Neural cell (in vitro differentiated cells): Measurements from ENCODE around the gene CAMK2A. TPM values are rescaled to one million over a fixed set of nuclear protein-coding genes. Genes with fewer than 3 reads are reported as not detected.

ENCODE experiments used
- H2AFZ ChIP-seq: fragments of 200-600, 300-800 bp; sonication (generic), shearing (Covaris generic); 2 replicates; pipeline ENCODE4 v1.6.0; 2014; ENCODE audit warnings: low read depth, mild to moderate bottlenecking, antibody characterized with exemption, low read length, moderate library complexity
- H3F3A ChIP-seq: fragments of 200-600 bp; shearing (Covaris generic); 2 replicates; pipeline ENCODE4 v1.6.1; 2016; ENCODE audit warnings: mild to moderate bottlenecking, moderate library complexity, mixed read lengths, antibody characterized with exemption, low read length; ENCODE audit not compliant: insufficient read depth, poor library complexity, severe bottlenecking
- H3K27ac ChIP-seq: fragments of 200-600, 300-800 bp; sonication (generic), shearing (Covaris generic); 2 replicates; pipeline ENCODE4 v1.5.1; 2014; ENCODE audit warnings: mild to moderate bottlenecking, low read length, moderate library complexity
- H3K27me3 ChIP-seq: fragments of 300-800, 200-600 bp; sonication (generic), shearing (Covaris generic); 2 replicates; pipeline ENCODE4 v1.6.0; 2014; ENCODE audit warnings: mild to moderate bottlenecking, low read depth, low read length, moderate library complexity; ENCODE audit not compliant: insufficient read depth
- H3K36me3 ChIP-seq: fragments of 300-800, 200-600 bp; sonication (generic), shearing (Covaris generic); 2 replicates; pipeline ENCODE4 v1.5.1; 2014; ENCODE audit warnings: mild to moderate bottlenecking, antibody characterized with exemption, low read length, moderate library complexity; ENCODE audit not compliant: insufficient read depth
- H3K4me2 ChIP-seq: fragments of 300-800, 200-600 bp; sonication (generic), shearing (Covaris generic); 2 replicates; pipeline ENCODE4 v1.6.0; 2014; ENCODE audit warnings: mild to moderate bottlenecking, low read length
- H3K4me3 ChIP-seq: fragments of 300-800, 200-600 bp; sonication (generic), shearing (Covaris generic); 2 replicates; pipeline ENCODE4 v1.5.1; 2014; ENCODE audit warnings: mild to moderate bottlenecking, low read length, moderate library complexity
- H3K79me2 ChIP-seq: fragments of 200-600 bp; shearing (Covaris generic); replicated peaks from 2 replicates; pipeline ENCODE4 v1.6.0; 2014; ENCODE audit warnings: mild to moderate bottlenecking, low read length, moderate library complexity; ENCODE audit not compliant: insufficient read depth
- H3K9ac ChIP-seq: fragments of 300-800, 200-600 bp; sonication (generic), shearing (Covaris generic); 2 replicates; pipeline ENCODE4 v1.6.1; 2016; ENCODE audit warnings: mild to moderate bottlenecking, low read length, mixed read lengths
- H3K9me2 ChIP-seq: fragments of 200-600 bp; shearing (Covaris generic); 2 replicates; pipeline ENCODE4 v1.6.1; 2016; ENCODE audit warnings: mild to moderate bottlenecking, low read length, mixed read lengths; ENCODE audit not compliant: insufficient read depth
- H3K9me3 ChIP-seq: fragments of 200-600, 300-800 bp; sonication (generic), shearing (Covaris generic); 2 replicates; pipeline ENCODE4 v1.6.1; 2016; ENCODE audit warnings: mild to moderate bottlenecking, mixed run types, low read length, moderate library complexity, mixed read lengths
- H4K20me1 ChIP-seq: fragments of 200-600 bp; shearing (Covaris generic); 2 replicates; pipeline ENCODE4 v1.6.1; 2016; ENCODE audit warnings: mild to moderate bottlenecking, mixed run types; ENCODE audit not compliant: insufficient read depth
- CTCF ChIP-seq: fragments of 450-650 bp; IDR thresholded peaks from 2 replicates; pipeline ENCODE4 v1.5.1; 2014; ENCODE audit warnings: antibody characterized with exemption, mild to moderate bottlenecking, moderate library complexity; ENCODE audit not compliant: poor library complexity, severe bottlenecking
- EP300 ChIP-seq: fragments of 450-650 bp; conservative IDR thresholded peaks from 2 replicates; pipeline ENCODE4 v1.6.1; 2014; ENCODE audit warnings: antibody characterized with exemption, mild to moderate bottlenecking, moderate library complexity; ENCODE audit not compliant: poor library complexity, severe bottlenecking
- EZH2 ChIP-seq: fragments of 200-600, 300-800 bp; shearing (Covaris generic), sonication (generic); IDR thresholded peaks from 2 replicates; pipeline ENCODE4 v1.6.1; 2014; ENCODE audit warnings: antibody characterized with exemption, low read length, borderline replicate concordance, mild to moderate bottlenecking; ENCODE audit not compliant: insufficient read depth, poor library complexity, severe bottlenecking
- MXI1 ChIP-seq: fragments of 450-650 bp; conservative IDR thresholded peaks from 2 replicates; pipeline ENCODE4 v1.6.1; 2014; ENCODE audit warnings: antibody characterized with exemption, mild to moderate bottlenecking; ENCODE audit not compliant: poor library complexity, severe bottlenecking
- POLR2AphosphoS5 ChIP-seq: IDR thresholded peaks from 2 replicates; pipeline ENCODE4 v1.6.1; 2012
- RAD21 ChIP-seq: fragments of 450-650 bp; conservative IDR thresholded peaks from 2 replicates; pipeline ENCODE4 v1.6.1; 2014; ENCODE audit warnings: antibody characterized with exemption, mild to moderate bottlenecking, moderate library complexity
- SMC3 ChIP-seq: fragments of 450-650 bp; conservative IDR thresholded peaks from 2 replicates; pipeline ENCODE4 v1.6.1; 2014; ENCODE audit warnings: antibody characterized with exemption, mild to moderate bottlenecking, moderate library complexity; ENCODE audit not compliant: poor library complexity
- TAF1 ChIP-seq: IDR thresholded peaks from 2 replicates; pipeline ENCODE4 v1.6.1; 2012; ENCODE audit warnings: low read depth
- polyA plus RNA-seq: library from polyadenylated mRNA; depleted of rRNA; stranded (reverse); fragments of >200 nt; gene quantifications from 2 replicates; pipeline ENCODE4 v1.2.3, GENCODE V29; 2014
- TF ChIP-seq, protein P1 (sequence below): IDR thresholded peaks from 2 replicates; pipeline ENCODE4 v1.6.1; 2012; ENCODE audit warnings: borderline replicate concordance

Gene CAMK2A
- polyA plus RNA-seq, 1 donor from 2014 or later: 61.7 TPM

DNA sequence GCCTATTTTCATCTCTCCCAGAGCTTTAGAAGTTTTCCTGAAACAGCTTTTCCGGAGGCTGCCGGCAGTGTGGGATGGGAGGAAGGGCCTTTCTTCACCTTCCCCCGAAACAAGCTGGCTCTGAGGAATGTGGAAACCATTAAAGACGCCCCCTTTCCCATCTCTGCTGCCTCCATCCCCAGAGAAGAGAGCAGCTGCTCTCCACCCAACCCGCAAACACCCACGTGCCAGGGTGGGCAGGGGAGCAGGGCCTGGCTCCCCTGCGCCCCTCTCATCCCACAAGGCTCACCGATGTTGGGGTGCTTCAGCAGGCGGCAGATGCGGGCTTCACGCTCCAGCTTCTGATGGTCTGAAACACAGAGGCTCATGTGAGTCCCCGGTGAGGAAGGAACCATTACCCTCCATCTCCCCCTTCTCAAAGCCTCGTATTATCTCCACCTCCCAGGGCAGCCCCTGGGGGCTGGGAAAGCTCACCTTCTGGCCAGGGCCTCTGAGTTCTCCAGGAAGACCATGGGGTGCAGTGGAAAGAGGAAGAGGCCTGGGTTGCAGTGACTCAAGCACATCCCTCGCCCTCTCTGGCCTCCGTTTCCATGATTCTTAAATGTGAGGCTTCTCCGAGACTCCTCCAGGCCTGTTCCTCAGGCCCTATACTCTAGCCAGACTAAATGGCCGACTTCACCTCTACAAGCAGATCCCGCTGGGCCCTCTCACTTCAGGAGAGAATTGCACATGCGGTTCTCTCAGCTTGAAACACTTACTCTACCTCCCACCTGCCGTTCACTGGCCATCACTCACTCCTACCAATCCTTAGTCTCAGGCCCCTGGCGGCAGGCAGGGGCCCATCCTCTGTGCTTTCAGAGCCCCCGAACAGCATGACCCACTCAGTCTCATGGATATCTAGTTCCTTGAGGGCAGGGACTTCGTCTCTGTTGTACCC lies 24.6 kb downstream of the CAMK2A start:
- no peak overlapping the region for H2AFZ ChIP-seq
- H3K27ac ChIP-seq: no peak overlapping the region
- H3K36me3 ChIP-seq: no peaks in the 10 kb centered on the region
- no peaks in the 10 kb centered on the region for H4K20me1 ChIP-seq
- H3K4me3 ChIP-seq: no peak overlapping the region
- H3K9me2 ChIP-seq: no peaks in the 10 kb centered on the region
- no peaks in the 10 kb centered on the region for H3K9me3 ChIP-seq
- H3K9ac ChIP-seq: no peak overlapping the region
- no peaks in the 10 kb centered on the region for H3K79me2 ChIP-seq
- H3K4me2 ChIP-seq: no peak overlapping the region
- TF ChIP-seq, protein P1, sequence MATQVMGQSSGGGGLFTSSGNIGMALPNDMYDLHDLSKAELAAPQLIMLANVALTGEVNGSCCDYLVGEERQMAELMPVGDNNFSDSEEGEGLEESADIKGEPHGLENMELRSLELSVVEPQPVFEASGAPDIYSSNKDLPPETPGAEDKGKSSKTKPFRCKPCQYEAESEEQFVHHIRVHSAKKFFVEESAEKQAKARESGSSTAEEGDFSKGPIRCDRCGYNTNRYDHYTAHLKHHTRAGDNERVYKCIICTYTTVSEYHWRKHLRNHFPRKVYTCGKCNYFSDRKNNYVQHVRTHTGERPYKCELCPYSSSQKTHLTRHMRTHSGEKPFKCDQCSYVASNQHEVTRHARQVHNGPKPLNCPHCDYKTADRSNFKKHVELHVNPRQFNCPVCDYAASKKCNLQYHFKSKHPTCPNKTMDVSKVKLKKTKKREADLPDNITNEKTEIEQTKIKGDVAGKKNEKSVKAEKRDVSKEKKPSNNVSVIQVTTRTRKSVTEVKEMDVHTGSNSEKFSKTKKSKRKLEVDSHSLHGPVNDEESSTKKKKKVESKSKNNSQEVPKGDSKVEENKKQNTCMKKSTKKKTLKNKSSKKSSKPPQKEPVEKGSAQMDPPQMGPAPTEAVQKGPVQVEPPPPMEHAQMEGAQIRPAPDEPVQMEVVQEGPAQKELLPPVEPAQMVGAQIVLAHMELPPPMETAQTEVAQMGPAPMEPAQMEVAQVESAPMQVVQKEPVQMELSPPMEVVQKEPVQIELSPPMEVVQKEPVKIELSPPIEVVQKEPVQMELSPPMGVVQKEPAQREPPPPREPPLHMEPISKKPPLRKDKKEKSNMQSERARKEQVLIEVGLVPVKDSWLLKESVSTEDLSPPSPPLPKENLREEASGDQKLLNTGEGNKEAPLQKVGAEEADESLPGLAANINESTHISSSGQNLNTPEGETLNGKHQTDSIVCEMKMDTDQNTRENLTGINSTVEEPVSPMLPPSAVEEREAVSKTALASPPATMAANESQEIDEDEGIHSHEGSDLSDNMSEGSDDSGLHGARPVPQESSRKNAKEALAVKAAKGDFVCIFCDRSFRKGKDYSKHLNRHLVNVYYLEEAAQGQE: no peak
- no peak for TF ChIP-seq CTCF
- no peak for TF ChIP-seq MXI1
- TF ChIP-seq POLR2AphosphoS5: no peak
- no peak for TF ChIP-seq EP300
- no peak for TF ChIP-seq RAD21
- TF ChIP-seq EZH2: no peak
- TF ChIP-seq SMC3: no peak
- TF ChIP-seq TAF1: no peak
- no peaks in the 10 kb centered on the region for H3K27me3 ChIP-seq
- H3F3A ChIP-seq: no peaks in the 10 kb centered on the region

DNA sequence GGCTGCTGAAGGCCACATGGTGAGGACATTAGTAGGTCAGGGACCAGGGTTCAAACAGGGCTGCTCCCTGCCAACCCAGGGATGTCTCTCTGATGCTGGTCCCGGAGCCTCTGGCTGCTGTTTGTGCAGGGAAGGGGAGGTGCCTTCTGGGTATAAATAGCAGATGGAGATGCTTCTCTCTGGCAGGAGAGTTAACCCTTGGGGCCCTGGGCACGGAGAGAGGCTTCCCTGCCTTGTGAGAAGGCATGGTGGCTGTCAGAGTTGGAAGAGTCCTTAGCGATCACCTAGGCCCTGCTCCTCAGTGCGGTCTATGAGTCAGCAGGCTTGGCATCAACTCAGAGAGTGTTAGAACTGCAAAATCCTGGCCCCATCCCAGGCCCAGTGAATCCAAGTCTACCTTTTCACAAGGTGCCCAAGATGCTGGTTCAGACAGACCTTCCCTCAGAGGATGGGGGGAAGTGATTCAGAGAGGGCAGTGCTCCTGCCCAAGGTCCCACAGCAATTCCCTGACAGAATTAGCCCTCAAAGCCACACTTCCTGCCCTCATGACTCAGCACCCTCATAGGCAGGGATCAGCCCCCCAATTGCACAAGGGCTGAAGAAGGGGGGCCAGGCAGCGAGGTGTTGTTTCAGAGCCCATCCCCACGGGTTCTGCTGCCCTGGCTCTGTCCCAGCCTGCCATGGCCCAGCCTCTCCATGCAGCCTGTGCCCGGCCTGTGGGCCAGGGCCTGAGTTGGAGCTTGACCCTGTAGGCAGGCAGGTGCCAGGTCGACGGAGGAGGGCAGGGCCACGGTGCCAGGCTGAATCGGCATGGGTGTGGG lies 25.6 kb downstream of the CAMK2A start:
- no peak overlapping the region for H2AFZ ChIP-seq
- peak overlapping the region; percentile 62 for H3K9ac ChIP-seq
- no peaks in the 10 kb centered on the region for H3F3A ChIP-seq
- H3K79me2 ChIP-seq: no peaks in the 10 kb centered on the region
- no peaks in the 10 kb centered on the region for H3K9me3 ChIP-seq
- H3K9me2 ChIP-seq: no peaks in the 10 kb centered on the region
- no peaks in the 10 kb centered on the region for H3K27me3 ChIP-seq
- peak overlapping the region; percentile 52 for H3K4me2 ChIP-seq
- H3K27ac ChIP-seq: peak overlapping the region; percentile 73
- TF ChIP-seq, protein P1: no peak
- TF ChIP-seq EZH2 (no peak), SMC3 (peak; percentile 60), EP300 (no peak), POLR2AphosphoS5 (no peak), TAF1 (no peak), MXI1 (peak; percentile 40), RAD21 (peak; percentile 41), CTCF (no peak)
- no peaks in the 10 kb centered on the region for H4K20me1 ChIP-seq
- H3K4me3 ChIP-seq: peak overlapping the region; percentile 60
- no peaks in the 10 kb centered on the region for H3K36me3 ChIP-seq
